KOPT-K1 (cell line): ENCODE measurements around the gene CYP4Z1.
"Not testable (repeated sequence)": the region's sequence is repeated elsewhere in the genome, so short reads cannot be mapped to it uniquely, and the experiment has no call there.

Experiments used
- H3K27ac ChIP-seq: fragments of 200-600 bp; sonication (generic); 2 replicates; pipeline ENCODE4 v1.5.1; 2016; ENCODE audit warnings: antibody characterized with exemption, mild to moderate bottlenecking, low read depth, low read length; ENCODE audit not compliant: poor library complexity, severe bottlenecking
- H3K36me3 ChIP-seq: fragments of 200-600 bp; sonication (generic); 2 replicates; pipeline ENCODE4 v1.5.1; 2017; ENCODE audit warnings: antibody characterized with exemption, mild to moderate bottlenecking, low read length, moderate library complexity; ENCODE audit not compliant: insufficient read depth
- H3K9me3 ChIP-seq: fragments of 200-600 bp; sonication (generic); 2 replicates; pipeline ENCODE4 v1.5.1; 2017; ENCODE audit warnings: antibody characterized with exemption, low read length, mild to moderate bottlenecking; ENCODE audit not compliant: insufficient read depth, poor library complexity, severe bottlenecking

The CYP4Z1 gene

GRCh38 chr1:47106792-47107191 is 39.8 kb downstream of the CYP4Z1 start:
- no peaks in the 10 kb centered on the region for H3K36me3 ChIP-seq
- H3K27ac ChIP-seq = no peak overlapping the region
- H3K9me3 ChIP-seq = peaks cover 6% of the 10 kb centered on the region

DNA sequence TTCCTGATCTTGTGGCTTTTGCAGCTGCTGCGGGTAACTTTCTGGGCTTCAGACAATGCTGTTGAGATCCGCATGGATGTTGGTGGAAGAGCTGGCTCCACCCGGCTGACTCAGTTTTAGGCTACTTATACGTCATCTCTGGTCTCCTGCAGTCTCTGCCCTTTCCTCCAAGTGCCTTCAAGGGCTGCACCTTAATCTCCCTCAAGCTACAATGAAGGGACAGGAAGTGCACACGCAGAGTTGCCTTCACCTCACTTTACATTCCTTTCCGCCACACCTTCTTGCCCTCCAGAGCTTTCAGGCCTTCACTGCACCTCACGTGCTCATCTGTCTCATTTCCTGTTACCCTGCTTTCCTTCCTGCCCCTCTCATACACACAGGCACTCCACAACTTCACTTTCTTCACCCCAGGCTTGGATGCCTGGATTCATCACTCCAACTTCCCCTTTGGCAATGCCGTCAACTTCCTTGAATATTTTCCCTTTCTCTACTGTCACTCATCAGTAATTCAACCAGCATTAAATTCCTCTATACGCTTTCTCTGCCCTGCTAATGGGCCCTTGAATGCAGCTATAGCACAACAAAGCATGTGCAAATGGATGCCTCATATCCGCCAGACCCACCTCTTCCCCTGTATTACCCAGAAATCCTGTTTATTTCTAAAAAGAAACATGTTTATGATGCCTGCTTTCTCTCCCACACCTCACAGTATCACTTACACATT is 41.0 kb downstream of the CYP4Z1 start:
- not testable (repeated sequence) for H3K27ac ChIP-seq, H3K9me3 ChIP-seq, H3K36me3 ChIP-seq

DNA sequence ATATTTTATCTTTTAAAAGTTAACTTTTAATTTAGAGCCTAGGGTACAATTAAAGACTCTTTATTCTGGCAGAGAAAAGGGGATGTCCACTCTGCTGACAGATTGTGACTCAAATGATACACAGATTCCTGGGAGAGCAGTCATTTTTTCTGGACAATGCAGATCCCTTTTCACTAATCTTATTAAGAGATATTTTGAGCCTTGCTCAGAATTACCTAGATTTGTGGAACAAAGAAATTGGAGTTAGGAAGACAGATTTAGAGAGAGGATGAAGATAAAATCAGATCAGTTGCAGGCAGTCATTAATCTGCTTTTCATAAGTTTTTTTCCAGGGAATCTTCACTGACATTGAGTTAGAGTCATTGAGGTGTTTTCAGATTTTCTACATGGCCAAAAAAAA is 42.5 kb downstream of the CYP4Z1 start:
- not testable (repeated sequence) for H3K9me3 ChIP-seq, H3K27ac ChIP-seq, H3K36me3 ChIP-seq

- Histone ChIP-seq H3K36me3 (no peaks in the 10 kb centered on the region), H3K27ac (no peak overlapping the region), H3K9me3 (no peaks in the 10 kb centered on the region)
Measured at GRCh38 chr1:47113178-47113577, 46.1 kb downstream of the CYP4Z1 start.

DNA sequence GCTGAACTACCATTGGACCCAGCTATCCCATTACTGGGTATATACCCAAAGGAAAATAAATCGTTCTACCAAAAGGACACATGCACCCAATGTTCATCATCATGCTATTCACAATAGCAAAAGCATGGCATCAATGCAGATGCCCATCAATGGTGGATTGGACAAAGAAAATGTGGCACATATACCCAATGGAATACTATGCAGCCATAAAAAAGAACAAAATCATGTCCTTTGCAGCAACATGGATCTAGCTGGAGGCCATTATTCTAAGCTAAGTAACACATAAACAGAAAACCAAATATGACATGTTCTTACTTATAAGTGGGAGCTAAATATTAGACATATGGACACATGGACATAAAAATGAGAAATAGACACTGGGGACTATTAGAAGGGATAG is 54.0 kb downstream of the CYP4Z1 start:
- H3K27ac ChIP-seq, H3K36me3 ChIP-seq, H3K9me3 ChIP-seq: not testable (repeated sequence)

DNA sequence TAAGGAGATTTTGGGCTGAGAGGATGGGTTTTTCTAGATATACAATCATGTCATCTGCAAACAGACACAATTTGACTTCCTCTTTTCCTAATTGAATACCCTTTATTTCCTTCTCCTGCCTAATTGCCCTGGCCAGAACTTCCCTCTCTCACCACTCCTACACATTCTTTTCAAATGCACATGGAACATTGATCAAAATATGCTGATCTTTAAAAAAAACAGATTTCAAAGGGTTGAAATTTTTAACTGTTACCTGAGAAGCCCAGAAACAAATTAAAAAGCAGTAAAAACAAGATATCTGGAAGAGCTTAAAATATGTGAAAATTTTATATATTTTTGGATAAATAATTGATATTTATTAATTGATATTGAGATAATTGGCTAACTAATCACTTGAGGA is 57.8 kb downstream of the CYP4Z1 start:
- H3K9me3 ChIP-seq, H3K36me3 ChIP-seq, H3K27ac ChIP-seq: not testable (repeated sequence)

DNA sequence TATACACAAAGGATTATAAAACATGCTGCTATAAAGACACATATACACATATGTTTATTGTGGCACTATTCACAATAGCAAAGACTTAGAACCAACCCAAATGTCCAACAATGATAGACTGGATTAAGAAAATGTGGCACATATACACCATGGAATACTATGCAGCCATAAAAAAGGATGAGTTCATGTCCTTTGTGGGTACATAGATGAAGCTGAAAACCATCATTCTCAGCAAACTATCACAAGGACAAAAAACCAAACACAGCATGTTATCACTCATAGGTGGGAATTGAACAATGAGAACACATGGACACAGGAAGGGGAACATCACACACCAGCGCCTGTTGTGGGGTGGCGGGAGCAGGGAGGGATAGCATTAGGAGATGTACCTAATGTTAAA is 60.0 kb downstream of the CYP4Z1 start:
- H3K27ac ChIP-seq, H3K36me3 ChIP-seq, H3K9me3 ChIP-seq: not testable (repeated sequence)

- H3K36me3 ChIP-seq = no peaks in the 10 kb centered on the region
- no peaks in the 10 kb centered on the region for H3K9me3 ChIP-seq
- no peak overlapping the region for H3K27ac ChIP-seq
Measured at GRCh38 chr1:47128221-47128620, 61.2 kb downstream of the CYP4Z1 start.

DNA sequence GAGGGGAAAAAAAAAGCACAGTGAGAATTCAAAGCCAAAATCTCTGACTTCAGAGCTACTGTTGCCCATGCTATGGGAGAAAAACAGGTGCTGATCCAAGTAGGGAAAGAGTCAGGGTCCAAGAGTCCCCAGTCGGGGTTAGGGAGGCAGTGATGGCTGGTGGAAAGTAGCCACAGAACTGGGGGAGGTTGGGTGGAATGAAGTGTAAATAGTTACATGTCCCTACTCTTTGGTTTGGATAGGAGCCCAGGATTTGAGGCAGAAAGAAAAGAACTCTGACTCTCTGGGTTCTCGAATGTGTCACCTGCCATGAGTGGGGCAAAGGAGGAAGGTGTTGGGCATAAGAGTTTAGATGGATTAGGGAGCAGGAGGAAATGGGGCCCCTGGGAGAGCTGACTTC is 61.8 kb downstream of the CYP4Z1 start:
- H3K36me3 ChIP-seq, H3K27ac ChIP-seq, H3K9me3 ChIP-seq: not testable (repeated sequence)

GRCh38 chr1:47129489-47130230 is 62.6 kb downstream of the CYP4Z1 start:
- H3K9me3 ChIP-seq, H3K36me3 ChIP-seq, H3K27ac ChIP-seq: not testable (repeated sequence)

DNA sequence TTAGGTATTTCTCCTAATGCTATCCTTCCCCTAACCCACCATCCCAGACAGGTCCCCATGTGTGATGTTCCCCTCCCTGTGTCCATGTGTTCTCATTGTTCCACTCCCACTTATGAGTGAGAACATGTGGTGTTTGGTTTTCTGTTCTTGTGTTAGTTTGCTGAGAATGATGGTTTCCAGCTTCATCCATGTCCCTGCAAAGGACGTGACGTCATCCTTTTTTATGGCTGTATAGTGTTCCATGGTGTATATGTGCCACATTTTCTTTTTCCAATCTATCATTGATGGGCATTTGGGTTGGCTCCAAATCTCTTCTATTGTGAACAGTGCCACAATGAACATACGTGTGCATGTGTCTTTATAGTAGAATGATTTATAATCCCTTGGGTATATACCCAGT is 65.6 kb downstream of the CYP4Z1 start:
- H3K9me3 ChIP-seq, H3K36me3 ChIP-seq, H3K27ac ChIP-seq: not testable (repeated sequence)

GRCh38 chr1:47137198-47137597 is 70.2 kb downstream of the CYP4Z1 start, which contains the start of gene CYP4A22:
TSS of gene CYP4A22 (plus strand) at chr1:47137441. CDS start at chr1:47137486, 45 bp downstream.
- Histone ChIP-seq H3K9me3 (no peaks in the 10 kb centered on the region), H3K36me3 (no peaks in the 10 kb centered on the region)

DNA sequence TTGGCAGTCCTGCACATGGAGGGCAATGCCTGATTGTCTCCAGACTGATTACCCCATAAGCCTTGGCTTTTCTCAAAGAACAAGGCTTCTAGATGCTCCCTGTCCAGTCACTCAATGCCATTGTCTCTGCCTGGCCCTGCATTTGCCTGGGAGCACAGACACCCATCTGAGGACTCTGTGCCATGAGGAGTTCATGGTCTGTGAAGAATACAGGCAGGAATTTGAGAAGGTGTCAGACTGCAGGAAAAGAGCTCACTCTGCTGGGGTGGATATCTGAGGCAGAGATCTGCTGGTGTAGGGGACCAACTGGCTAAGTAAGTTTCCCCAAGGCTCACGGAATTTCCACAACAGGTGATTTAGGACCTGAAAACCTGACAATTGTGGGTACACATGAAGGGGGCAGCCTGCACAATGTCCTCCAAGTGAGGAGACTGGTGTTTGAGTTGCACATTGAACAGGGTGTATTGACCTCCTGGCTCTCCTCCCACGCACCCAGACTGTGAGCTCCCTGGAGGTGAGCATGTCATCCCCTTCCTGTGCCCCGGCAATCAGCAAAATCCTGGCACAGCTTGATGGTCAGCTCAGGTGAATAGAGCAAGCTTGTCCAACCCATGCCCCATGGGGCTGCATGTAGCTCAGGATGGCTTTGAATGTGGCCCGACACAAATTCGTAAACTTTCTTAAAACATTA is 71.0 kb downstream of the CYP4Z1 start:
- Histone ChIP-seq H3K9me3 (no peaks in the 10 kb centered on the region), H3K36me3 (no peaks in the 10 kb centered on the region), H3K27ac (no peak overlapping the region)

More at GRCh38 chr1:47137198-47137597, 70.2 kb downstream of the CYP4Z1 start, which contains the start of gene CYP4A22:
- H3K27ac ChIP-seq = no peak within 1 kb of the TSS

DNA sequence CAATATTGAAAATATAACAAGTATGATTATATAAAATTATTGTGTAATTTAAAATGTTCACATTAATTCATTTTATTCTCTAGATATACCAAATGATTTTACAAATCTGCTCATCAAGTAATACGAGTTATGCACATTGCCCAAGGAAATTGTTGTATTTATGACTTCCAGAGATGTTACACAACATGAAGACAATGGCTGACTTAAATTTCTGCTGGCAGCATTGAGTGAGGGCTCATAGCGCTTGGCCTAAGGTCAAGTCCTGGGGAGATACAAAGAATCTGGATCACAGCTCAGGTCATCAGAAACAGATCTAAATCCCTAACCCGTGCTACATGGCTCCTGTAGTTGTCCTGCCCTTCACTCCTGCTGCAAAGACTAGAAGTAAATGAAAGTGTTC is 73.3 kb downstream of the CYP4Z1 start:
- H3K9me3 ChIP-seq, H3K27ac ChIP-seq, H3K36me3 ChIP-seq: not testable (repeated sequence)

DNA sequence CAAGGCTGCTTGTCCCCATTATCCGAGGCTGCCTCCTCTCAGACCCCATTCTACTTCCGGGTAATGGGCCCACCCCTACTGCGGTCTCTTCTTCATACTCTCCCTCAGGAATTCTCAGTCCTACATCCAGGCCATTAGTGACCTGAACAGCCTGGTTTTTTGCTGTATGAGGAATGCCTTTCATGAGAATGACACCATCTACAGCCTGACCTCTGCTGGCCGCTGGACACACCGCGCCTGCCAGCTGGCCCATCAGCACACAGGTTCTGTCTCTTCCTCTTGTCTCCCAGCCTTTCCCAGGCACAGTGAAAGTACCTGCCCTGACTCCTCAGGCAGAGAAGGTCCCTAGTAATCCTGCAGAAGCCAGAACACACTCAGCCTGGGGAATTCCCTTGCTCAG is 76.6 kb downstream of the CYP4Z1 start:
- not testable (repeated sequence) for H3K27ac ChIP-seq, H3K36me3 ChIP-seq, H3K9me3 ChIP-seq
